ENCODE results near the gene RNPS1.

Gene RNPS1

DNA sequence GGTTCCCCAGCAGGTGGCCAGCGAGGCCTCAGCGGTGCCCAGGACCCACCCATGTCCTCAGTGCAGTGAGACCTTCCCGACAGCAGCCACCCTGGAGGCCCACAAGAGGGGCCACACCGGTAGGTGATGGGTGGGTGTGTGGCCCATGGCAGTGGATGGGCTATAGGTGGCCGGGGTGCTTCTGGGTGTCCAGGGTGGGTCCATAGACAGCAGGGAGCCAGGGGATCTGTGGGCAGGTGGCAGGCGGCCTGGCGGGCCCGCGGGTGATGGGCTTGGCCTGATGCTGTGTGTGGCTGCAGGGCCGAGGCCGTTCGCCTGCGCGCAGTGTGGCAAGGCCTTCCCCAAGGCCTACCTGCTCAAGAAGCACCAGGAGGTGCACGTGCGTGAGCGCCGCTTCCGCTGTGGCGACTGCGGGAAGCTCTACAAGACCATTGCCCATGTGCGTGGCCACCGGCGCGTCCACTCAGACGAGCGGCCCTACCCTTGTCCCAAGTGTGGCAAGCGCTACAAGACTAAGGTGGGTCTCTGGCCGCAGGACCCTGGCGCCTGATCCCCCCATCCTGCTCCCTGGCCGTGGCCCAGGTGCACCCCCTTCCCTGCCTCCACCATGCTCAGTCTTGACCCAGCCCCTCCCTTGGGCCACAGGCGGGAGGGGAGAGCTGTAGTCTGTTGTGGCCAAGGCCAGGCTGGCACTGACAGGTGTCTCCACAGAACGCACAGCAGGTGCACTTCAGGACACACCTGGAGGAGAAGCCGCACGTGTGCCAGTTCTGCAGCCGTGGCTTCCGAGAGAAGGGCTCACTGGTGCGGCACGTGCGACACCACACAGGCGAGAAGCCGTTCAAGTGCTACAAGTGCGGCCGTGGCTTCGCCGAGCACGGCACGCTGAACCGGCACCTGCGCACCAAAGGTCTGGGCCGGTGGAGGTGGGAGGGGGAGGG lies 33.8 kb downstream of the RNPS1 start:
- no peak for DNase-seq

GRCh38 chr16:2233046-2233775 lies 34.7 kb downstream of the RNPS1 start:
- DNase-seq: no peak

- no peak for DNase-seq
These were observed 35.6 kb downstream of the RNPS1 start for GRCh38 chr16:2232094-2232990.

DNA sequence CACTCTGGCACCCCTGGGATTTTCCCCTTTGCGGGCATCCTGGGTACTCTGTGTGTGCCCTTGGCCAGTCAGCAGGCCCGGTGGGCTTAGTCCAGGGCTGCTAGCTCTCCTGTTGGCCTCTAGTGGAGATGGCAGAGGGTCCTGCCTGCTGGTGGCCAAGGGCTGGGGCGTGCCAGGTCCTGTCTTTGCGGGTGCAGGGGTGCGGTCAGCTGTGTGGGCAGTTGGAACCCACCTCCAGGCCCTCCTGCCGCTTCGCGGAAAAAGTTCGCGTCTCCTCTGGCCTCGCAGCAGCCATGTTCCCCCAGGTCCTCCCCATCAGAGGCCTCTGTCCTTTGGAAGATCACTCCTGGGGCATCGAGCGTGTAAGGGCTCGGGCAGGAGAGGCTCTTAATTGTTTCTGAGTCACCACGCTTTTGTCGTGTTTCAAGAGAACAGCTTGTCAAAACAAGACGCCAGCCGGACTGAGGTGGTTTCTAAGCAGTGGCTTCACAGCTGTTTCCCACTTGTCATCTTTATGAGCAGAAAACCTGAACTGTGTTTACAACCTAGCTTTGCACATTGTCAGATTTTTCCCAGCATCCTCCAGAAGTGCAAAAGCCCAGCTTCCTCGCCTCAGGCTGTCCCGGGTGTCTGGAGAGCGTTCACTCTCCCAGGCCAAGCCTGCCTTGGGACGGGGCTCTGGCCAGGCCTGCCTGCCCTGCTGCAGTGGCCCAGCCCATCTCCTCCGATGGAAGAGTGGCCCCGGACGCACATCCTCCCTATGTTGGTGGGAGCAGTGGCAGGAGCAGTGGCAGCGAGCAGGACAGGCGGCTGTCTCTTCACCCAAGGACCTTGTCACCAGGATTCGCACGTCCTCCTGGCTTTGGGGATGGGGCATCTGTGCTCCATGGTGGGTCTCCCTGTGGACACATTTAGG lies 36.7 kb downstream of the RNPS1 start:
- no peak for DNase-seq

DNA sequence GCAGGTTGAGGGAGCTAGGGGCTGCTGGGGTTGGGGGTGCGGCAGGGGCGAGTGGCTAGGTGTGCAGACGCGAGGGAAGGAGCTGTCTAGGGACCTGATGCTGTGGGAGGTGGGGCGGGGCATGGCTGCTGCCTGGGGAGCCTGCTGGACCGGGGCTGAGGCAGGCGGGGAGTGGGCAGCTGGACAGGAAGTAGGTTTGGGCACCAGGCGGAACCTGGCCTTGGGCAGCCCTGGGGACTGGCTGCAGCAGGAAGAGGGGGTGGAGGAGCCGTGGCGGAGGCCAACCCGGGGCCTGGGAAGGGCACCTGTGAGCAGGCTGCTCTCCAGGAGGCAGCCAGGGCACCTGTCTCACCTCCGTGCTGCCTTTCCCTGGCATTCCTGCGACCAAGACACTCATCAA lies 37.5 kb downstream of the RNPS1 start:
- no peak for DNase-seq

DNA sequence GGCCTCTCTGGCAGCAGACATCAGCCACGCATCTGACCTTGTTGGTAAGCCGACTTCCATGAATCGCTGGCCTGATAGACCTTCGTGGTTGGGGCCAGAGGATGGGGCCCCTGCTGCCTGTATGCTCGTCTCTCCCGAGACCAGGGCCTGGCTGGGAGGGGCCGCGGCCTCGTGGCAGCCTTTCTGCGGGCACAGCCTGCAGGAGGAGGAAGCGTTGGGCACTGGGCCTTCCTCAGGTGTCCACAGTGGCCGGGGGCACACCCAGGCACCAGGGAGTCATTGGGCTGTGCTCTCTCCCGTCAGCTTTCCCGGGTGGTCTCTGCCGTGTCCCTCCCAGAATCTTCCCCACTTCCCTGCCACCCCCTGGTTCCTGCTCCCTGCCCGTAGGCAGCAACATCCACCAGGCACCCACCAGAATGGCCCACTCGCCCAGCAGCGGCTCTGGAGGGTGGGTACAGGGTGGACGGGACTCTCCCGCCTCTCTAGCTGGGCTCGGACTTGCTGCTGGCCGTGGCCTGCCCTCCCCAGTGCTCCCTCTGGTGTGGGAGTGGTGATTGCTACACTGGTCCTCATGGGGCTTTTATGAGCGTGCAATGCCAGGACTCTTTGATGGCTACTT lies 38.2 kb downstream of the RNPS1 start:
- DNase-seq: no peak

DNA sequence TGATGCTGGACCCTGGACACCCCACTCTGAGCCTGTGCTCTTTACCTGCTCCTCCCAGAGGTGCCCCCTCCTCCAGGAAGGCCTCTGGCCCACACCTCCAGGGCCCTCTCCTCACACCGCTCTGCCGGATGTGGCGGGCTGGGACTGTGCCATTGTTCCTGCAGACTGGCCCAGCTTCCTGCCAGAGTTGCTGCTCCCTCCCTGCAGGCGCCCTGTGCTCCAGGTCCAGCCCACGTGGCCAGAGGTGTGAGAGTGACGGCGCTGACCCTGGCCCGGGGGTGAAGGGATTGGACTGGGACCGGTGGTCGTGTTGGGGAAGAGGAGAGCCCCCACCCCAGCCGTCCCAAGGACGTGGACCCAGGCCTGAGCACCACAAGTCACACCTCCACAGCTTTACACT lies 38.8 kb downstream of the RNPS1 start:
- no peak for DNase-seq

GRCh38 chr16:2228161-2228824 lies 39.6 kb downstream of the RNPS1 start:
- DNase-seq: no peak

GRCh38 chr16:2226918-2227317 lies 41.0 kb downstream of the RNPS1 start:
- no peak for DNase-seq

GRCh38 chr16:2226245-2226793 lies 41.6 kb downstream of the RNPS1 start:
- DNase-seq: no peak

DNA sequence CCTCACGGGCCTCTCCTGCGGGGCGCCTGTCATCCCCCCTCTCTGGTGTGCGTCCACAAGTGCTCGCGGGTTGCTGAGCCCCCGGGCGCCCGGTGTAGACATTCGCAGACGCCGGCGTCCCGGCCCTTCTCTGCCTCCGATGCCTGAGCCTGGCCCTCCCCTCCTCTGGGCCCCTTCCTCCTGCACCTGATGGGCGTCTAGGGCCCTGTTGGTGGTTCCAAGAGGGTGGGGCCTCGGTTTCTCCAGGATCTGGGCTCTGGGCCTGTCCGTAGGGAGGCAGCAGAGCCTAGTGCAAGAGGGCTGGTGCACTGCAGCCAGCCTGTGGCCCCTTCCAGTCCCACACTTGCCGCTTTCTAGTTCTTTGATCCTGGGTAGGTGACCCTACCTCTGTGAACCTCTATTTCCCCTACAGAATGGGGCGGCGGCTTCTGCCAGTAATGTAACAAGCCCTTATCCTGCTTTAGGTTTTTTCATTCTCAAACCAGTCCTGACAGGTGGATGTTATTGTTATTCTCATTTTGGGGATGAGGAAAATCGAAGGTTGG lies 43.9 kb downstream of the RNPS1 start:
- DNase-seq: no peak

DNA sequence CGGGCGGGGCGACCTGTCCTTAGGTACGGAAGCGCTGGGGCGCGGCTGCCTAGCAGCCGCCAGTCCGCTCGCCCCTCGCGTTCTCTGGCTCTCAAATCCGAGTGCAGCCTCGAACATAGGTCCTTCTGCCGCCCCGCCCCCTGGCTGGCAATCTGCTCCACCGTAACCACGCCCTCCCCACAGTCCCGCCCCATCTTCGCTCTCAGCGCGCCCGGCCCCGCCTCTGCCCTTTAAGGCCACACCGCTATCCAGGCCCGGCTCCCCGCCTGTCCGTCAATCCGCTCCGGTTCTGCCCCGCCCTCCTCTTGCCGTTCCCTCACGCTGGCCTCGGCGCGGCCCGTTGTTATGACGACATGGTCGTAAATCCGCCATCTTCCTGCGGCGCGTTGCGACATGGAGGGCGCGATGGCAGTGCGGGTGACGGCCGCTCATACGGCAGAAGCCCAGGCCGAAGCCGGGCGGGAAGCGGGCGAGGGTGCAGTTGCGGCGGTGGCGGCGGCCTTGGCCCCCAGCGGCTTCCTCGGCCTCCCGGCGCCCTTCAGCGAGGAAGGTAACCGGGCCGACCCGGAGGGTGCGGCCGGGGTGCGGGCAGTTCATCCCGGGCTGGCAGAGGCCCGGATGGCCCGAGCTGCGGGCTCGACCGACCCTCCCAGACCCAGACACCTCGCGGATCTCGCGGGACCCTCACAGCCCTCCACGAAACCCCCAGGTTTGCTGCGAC lies 44.5 kb downstream of the RNPS1 start, which contains the start of gene E4F1:
Gene E4F1, plus strand, starts transcription at position 371 of the 721 bp plus-strand sequence. Its CDS starts 23 bp downstream, at position 394.
- peak; percentile 93 for DNase-seq

- no peak for DNase-seq
These were observed 51.6 kb downstream of the RNPS1 start for GRCh38 chr16:2216330-2216729.

GRCh38 chr16:2214719-2214968 lies 53.3 kb downstream of the RNPS1 start, which contains the start of gene PGP:
PGP (minus strand) TSS chr16:2214840; CDS start chr16:2214777, 63 bp downstream.
- no peak for DNase-seq

DNA sequence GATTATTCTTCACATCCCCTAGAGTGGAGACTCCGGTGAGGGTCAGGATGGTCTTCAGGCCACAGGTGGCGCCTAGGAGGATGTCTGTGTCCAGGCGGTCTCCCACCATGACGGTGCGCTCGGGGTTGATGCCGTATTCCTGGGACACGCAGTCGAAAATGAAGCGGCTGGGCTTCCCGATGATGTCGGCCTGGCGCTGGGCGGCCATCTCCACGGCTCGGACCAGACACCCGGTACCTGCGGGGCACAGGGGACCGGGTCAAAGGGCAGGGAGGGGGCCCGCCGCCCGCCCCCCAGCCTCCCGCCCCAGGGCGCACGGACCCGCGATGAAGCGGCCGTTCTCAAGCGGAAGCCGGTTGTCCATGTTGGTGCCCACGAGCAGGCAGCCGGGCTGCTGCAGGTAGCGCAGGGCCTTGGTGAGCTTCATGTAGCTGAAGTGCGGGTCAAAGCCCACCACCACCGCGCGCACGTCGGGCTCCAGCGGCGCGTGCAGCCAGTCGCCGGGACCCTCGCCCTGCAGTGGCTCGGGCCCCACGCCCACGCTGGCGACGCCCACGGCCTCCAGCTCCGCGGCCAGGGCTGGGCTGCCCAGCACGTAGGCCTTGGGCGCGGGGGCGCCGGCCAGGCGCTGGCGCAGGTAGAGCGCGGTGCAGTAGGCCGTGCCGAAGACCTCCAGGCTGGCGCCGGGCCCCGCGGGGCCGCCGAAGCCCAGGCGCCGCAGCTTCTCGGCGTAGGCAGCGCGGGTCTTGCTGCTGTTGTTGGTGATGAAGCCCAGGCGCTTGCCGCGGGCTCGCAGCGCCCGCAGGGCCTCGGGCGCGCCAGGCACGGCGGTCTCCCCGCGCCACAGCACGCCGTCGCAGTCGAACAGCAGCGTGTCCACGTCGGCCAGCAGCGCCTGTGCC lies 53.9 kb downstream of the RNPS1 start:
- DNase-seq: no peak

DNA sequence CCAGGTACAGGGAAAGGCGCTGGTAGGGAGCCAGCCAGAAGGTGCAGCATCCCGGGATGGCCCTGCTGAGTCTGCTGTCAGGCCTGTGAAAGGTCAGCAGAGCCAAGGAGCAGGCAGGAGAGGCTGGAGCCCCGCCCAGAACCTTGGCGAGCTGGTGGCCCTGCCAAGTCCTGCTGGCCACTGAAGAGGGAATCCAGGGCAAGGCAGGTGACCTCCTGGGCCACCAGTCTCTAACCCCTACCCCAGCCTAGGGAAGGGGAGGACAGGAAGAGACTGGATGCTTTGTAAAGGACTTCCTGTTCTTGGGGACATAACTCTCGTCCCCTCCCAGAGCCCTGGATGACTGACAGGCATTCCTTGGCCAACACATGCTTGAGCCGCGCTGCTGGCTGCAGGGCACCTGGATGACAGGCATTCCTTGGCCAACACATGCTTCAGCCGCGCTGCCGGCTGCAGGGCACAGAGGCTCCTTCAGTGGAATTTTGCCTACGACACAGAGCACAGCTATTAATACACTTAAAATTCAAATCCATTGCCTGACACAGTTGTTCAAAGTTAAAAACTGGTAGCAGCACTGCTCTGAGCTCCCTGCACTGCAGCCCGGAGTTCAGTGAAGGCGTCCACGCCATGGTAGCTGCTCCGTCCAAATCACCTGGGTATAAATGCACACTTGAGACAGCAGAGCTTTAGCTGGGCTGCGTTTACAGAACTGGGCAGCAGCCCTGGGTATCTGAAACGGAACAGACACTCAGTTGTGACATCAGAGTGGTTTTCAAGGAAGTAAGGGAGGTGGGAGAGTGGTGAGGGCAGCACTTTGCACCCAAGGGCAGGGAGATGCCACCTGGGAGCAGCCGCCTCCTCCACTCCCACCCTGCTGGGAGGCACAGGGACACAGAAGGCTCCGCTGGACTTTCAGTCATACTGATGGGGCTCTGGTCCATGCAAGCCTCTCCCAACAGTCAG lies 55.3 kb downstream of the RNPS1 start:
- no peak for DNase-seq

DNA sequence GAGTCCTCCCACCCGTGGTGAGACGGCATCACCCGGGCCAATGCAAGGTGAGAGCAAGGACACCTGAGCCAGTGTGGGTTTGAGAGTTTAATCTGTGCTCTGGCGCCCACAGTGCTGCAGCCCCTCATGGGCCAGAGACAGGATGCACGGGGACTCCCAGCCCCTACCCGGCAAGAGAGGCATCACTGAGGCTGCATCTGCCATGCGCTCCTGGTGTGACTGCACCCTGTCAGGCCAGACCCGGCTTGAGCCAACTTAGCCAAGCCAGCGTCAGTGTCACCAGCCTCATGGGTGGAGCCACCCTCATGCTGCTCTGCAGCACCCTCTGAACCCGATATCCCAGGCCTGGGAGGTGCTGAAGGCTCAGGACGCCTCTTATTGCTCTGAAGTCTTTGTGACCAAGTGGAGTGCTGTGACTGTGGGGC lies 56.0 kb downstream of the RNPS1 start:
- no peak for DNase-seq
